DMS114 treated with DMSO at 0.1 percent for 48 hours (cell line): ENCODE results near the gene LMBR1.

ENCODE experiments used
- DNase-seq: peaks from one replicate; lab custom pipeline; 2025; ENCODE audit not compliant: unreplicated experiment; lab: John Stamatoyannopoulos, UW

Gene LMBR1

GRCh38 chr7:156629873-156630272 lies 263.1 kb downstream of the LMBR1 start:
- no peak for DNase-seq

GRCh38 chr7:156628562-156628961 lies 264.4 kb downstream of the LMBR1 start:
- no peak for DNase-seq
